IPS DF 4.7 (cell line): Measurements from ENCODE around the gene CCDC88A.
"Not testable (repeated sequence)": the region's sequence is repeated elsewhere in the genome, so short reads cannot be mapped to it uniquely, and the experiment has no call there.

ENCODE experiments used
- DNase-seq: peaks from one replicate; pipeline ENCODE4 v3.0.0-alpha.2; 2013; ENCODE audit warnings: low spot score; ENCODE audit errors: extremely low read depth

CCDC88A gene

GRCh38 chr2:55314985-55315384 lies 104.7 kb downstream of the CCDC88A start:
- no peak for DNase-seq

- no peak for DNase-seq
Measured at GRCh38 chr2:55311444-55311870, 108.2 kb downstream of the CCDC88A start.

- DNase-seq = no peak
Measured at GRCh38 chr2:55309446-55309845, 110.2 kb downstream of the CCDC88A start.

GRCh38 chr2:55302241-55302640 lies 117.4 kb downstream of the CCDC88A start:
- no peak for DNase-seq

GRCh38 chr2:55301277-55301676 lies 118.4 kb downstream of the CCDC88A start:
- DNase-seq = no peak

- no peak for DNase-seq
Measured at GRCh38 chr2:55296393-55296792, 123.3 kb downstream of the CCDC88A start.

DNA sequence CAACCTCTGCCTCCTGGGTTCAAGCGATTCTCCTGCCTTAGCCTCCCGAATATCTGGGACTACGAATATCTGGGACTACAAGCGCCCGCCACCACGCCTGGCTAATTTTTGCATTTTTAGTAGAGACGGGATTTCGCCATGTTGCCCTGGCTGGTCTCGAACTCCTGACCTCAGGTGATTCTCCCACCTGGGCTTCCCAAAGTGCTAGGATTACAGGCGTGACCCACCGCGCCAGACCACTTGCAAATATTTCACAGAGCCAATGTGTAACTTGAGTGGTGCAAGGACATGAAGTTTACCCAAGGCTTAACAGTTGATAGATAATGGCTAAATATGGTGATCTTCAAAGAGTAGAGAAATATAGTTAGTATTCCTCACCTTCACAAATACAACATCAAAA lies 136.6 kb downstream of the CCDC88A start:
- no peak for DNase-seq

- DNase-seq = no peak
Measured at GRCh38 chr2:55282110-55282917, 137.3 kb downstream of the CCDC88A start.

- DNase-seq = not testable (repeated sequence)
Measured at GRCh38 chr2:55280851-55281546, 138.7 kb downstream of the CCDC88A start.

DNA sequence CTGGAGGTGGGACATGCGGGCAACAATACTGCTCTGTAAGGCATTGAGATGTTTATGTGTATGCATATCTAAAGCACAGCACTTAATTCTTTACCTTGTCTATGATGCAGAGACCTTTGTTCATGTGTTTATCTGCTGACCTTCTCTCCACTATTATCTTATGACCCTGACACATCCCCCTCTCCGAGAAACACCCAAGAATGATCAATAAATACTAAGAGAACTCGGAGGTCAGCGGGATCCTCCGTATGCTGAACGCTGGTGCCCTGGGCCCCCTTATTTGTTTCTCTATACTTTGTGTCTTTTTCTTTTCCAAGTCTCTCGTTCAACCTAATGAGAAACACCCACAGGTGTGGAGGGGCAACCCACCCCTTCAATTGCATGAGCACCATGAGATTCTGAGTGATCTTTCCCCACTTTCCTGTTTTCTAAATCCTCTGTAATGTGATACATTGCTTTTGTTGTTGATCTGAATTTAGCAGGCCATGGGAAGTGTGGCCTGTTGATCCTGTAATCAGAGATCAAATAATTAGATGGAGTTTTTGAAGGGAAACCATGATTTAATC lies 139.7 kb downstream of the CCDC88A start:
- DNase-seq = not testable (repeated sequence)

DNA sequence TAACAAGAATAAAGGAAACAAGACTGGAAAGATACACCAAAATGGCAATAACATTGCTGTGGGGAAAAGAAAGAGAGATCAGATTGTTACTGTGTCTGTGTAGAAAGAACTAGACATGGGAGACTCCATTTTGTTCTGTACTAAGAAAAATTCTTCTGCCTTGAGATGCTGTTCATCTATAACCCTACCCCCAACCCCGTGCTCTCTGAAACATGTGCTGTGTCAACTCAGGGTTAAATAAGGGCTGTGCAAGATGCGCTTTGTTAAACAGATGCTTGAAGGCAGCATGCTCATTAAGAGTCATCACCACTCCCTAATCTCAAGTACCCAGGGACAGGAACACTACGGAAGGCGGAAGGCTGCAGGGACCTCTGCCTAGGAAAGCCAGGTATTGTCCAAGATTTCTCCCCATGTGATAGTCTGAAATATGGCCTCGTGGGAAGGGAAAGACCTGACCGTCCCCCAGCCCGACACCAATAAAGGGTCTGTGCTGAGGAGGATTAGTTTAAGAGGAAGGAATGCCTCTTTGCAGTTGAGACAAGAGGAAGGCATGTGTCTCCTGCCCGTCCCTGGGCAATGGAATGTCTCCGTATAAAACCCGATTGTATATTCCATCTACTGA lies 140.3 kb downstream of the CCDC88A start:
- DNase-seq = not testable (repeated sequence)

DNA sequence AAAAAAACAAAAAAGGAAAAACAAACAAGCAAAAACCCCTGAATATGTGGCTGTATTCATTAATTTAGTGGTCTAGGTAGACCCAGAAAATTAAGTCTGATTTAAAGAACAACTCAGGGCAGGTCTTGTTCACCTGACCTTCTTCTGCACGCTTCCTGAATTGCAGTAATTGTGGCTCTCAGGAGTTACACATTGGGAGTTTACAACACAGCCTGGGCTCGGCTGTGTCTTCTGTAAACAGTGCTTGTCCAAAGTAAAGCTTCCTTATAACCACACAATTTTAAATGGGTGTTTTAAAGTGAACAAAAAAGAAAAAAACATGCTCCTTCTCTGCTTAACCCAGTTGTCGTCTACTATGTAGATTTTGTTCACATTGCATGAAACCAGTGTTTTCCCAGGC lies 142.3 kb downstream of the CCDC88A start:
- no peak for DNase-seq

DNA sequence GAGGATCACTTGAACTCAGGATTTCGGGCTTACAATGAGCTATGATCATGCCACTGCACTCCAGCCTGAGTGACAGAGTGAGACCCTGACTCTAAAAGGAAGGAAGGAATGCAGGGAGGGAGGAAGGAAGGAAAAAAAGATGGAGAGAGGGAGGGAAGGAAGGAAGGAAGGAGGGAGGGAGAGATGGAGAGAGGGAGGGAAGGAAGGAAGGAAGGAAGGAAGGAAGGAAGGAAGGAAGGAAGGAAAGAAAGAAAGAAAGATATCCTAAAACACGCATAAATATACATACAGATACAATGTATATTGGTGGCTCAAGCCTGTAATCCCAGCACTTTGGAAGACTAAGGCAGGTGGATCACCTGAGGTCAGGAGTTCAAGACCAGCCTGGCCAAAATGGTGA lies 145.3 kb downstream of the CCDC88A start:
- DNase-seq = not testable (repeated sequence)

DNA sequence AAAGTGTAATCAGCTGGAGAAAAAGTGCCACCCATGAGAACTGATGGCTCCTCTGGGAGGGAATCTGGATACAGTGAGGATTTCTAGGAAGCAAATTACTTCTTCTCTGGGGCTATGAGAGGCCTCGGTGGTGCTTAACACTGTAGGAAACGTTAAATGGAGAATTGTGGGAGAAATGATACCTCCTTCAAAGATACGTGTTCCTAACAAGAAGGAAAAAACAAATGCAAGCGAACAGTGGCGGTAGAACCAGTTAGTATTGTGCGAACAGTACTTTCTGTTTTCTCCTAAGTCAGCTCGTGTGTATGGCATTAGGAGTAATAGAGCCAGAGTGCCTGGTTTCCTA lies 150.0 kb downstream of the CCDC88A start:
- no peak for DNase-seq

DNA sequence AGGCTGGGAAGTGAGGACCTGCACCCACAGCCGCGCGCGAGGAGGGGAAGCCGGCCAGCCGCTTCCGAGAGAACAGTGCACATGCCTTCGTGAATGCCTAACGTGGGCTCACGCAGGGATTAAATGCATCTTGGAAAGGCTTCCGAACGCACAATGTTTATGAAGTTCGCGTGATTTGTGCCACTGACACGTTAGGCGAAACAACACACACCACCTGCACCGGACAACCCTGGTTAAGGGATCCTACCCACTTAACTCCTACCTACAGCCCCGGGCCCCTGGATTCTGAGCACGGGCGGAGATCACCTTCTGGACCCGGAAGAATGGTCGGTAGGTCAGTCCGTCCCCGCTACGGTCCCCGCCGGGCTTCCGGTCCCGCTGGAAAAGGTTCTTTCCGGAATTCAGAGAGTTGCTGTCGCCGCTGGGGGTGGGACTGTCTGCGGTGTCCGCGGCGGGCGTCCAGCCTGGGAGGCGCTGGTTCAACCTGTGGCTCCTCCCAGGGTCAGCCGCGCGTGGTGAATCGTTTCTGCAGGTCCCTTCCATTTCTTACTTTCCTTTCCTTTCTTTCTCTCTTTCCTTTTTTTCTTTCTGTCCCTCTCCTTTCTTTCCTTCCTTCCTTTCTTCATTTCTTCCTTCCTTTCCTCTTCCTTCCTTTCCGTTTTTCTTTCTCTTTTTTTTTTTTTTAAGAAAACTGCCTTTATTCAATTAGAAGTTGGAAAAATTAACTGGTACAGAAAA lies 150.6 kb downstream of the CCDC88A start, which contains the start of gene MTIF2:
TSS of gene MTIF2 (minus strand) at position 325 of the 738 bp plus-strand sequence. CDS start 5,373 bp downstream, outside the sequence.
- no peak for DNase-seq

GRCh38 chr2:55268288-55268906 lies 151.3 kb downstream of the CCDC88A start:
- DNase-seq = no peak

DNA sequence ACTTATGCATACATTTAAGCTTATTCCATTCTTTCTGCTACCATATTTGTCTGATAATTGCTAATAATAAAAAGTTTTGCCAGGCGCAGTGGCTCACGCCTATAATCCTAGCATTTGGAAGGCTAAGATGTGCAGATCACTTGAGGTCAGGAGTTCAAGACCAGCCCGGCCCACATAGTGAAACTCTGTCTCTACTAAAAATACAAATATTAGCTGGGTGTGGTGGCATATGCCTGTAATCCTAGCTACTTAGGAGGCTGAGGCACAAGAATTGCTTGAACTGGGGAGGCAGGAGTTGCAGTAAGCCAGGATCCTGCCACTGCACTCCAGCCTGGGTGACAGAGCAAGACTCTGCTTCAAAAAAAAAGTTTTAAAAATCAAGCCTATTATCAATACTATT lies 160.1 kb downstream of the CCDC88A start:
- DNase-seq = not testable (repeated sequence)

DNA sequence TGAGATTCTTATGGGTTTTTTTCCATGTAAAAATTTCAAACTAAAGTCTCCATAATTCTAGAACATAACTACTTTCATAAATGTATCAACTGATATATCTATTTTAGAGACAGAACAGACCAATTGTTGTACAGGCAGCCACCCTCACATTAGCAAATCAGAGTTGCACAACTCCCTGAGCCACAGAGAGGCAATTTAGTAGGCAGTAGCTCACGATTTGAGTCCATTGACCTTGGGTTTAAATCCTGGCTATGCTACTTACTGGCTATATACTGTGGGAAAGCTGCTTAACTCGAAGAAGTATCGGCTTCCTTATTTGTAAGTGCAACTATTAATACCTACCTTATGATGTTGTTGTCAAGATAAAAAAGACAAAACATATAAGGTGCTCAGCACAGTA lies 166.8 kb downstream of the CCDC88A start:
- no peak for DNase-seq

DNA sequence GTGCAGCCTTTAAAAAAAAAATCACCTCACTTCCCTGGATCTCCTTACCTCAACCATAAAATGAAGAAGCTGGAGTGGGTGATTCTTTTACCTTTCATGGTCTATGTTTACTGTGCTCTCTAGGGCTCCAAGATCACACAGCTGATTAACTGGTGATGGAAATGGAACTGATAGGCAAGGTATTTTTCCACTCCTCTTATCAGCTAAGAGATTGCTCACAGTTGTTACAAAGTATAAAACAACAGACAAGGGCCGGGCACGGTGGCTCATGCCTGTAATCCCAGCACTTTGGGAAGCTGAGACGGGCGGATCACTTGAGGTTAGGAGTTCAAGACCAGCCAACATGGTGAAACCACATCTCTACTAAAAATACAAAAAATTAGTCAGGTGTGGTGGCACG lies 172.6 kb downstream of the CCDC88A start:
- no peak for DNase-seq

GRCh38 chr2:55245411-55245810 lies 174.2 kb downstream of the CCDC88A start:
- DNase-seq = no peak

GRCh38 chr2:55242617-55243016 lies 177.0 kb downstream of the CCDC88A start:
- DNase-seq = no peak
